Ishikawa (cell line): ENCODE data around the gene TNKS1BP1.

Experiments
- CREB1 ChIP-seq: IDR thresholded peaks from 2 replicates; pipeline ENCODE4 v1.6.1; 2012; ENCODE audit warnings: low read depth
- EP300 ChIP-seq: IDR thresholded peaks from 2 replicates; pipeline ENCODE4 v1.6.1; 2012; ENCODE audit warnings: borderline replicate concordance

- no peak; the same call in 1 of the 2 replicates for TF ChIP-seq EP300
- TF ChIP-seq CREB1: no peak
These were observed 432 bp downstream of the TNKS1BP1 start for GRCh38 chr11:57324154-57324885.
